GM20000 (cell line): ENCODE results near the gene TMEM161A.
"Not testable (repeated sequence)": the region's sequence is repeated elsewhere in the genome, so short reads cannot be mapped to it uniquely, and the experiment has no call there.

Source experiments
- DNase-seq: peaks from one replicate; pipeline ENCODE4 v3.0.0; 2012; ENCODE audit warnings: low spot score
- CTCF ChIP-seq: IDR thresholded peaks from 2 replicates; pipeline ENCODE4 v1.5.1; 2012; ENCODE audit warnings: mild to moderate bottlenecking, control low read depth; ENCODE audit errors: extremely low read depth, missing control alignments

Gene TMEM161A

GRCh38 chr19:19109601-19110000 lies 28.7 kb downstream of the TMEM161A start:
- TF ChIP-seq CTCF: no peak

GRCh38 chr19:19107654-19108053 lies 30.6 kb downstream of the TMEM161A start:
- TF ChIP-seq CTCF: no peak
- DNase-seq: no peak

More at GRCh38 chr19:19109601-19110000, 28.7 kb downstream of the TMEM161A start:
- no peak for DNase-seq

GRCh38 chr19:19106938-19107337 lies 31.3 kb downstream of the TMEM161A start:
- not testable (repeated sequence) for DNase-seq

GRCh38 chr19:19106056-19106551 lies 32.2 kb downstream of the TMEM161A start:
- no peak for DNase-seq
- TF ChIP-seq CTCF: no peak

- peak; percentile 65 for DNase-seq
- TF ChIP-seq CTCF: no peak
Observed at GRCh38 chr19:19105365-19106055, 32.8 kb downstream of the TMEM161A start.

- TF ChIP-seq CTCF: no peak
- no peak for DNase-seq
Observed at GRCh38 chr19:19103167-19103566, 35.1 kb downstream of the TMEM161A start.

- DNase-seq: not testable (repeated sequence)
Observed at GRCh38 chr19:19102566-19102965, 35.7 kb downstream of the TMEM161A start.

GRCh38 chr19:19101540-19101939 lies 36.7 kb downstream of the TMEM161A start:
- no peak for DNase-seq
- no peak for TF ChIP-seq CTCF
